KOPT-K1 (cell line): Measurements from ENCODE around the gene SGPL1.
"Not testable (repeated sequence)": the region's sequence is repeated elsewhere in the genome, so short reads cannot be mapped to it uniquely, and the experiment has no call there.

Experiments
- H3K27ac ChIP-seq: fragments of 200-600 bp; sonication (generic); 2 replicates; pipeline ENCODE4 v1.5.1; 2016; ENCODE audit warnings: antibody characterized with exemption, mild to moderate bottlenecking, low read depth, low read length; ENCODE audit not compliant: poor library complexity, severe bottlenecking
- H3K36me3 ChIP-seq: fragments of 200-600 bp; sonication (generic); 2 replicates; pipeline ENCODE4 v1.5.1; 2017; ENCODE audit warnings: antibody characterized with exemption, mild to moderate bottlenecking, low read length, moderate library complexity; ENCODE audit not compliant: insufficient read depth
- H3K9me3 ChIP-seq: fragments of 200-600 bp; sonication (generic); 2 replicates; pipeline ENCODE4 v1.5.1; 2017; ENCODE audit warnings: antibody characterized with exemption, low read length, mild to moderate bottlenecking; ENCODE audit not compliant: insufficient read depth, poor library complexity, severe bottlenecking

Gene SGPL1

DNA sequence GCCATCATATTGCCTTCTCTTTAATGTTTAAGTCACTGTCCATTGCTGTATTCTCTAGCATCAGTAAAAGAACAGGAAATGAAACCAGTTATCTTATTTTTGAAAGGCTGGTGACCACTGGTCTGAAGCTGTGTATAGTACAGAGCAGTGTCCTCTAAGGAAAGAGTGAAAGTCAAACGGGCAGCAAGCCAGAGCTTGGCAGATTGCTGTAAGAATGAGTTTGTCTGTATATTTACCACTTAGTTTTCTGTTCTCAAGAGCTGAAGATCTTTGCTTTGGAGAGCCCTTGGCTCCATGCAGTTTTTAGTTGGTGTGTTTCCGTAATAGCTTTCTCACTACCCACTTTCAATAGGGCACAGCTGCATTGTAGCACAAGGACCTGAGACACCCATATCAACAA, 40.7 kb downstream of the SGPL1 start:
- H3K36me3 ChIP-seq: peaks cover 52% of the 10 kb centered on the region
- H3K9me3 ChIP-seq: no peaks in the 10 kb centered on the region
- H3K27ac ChIP-seq: no peak overlapping the region

- H3K36me3 ChIP-seq: peaks cover 48% of the 10 kb centered on the region
- no peak overlapping the region for H3K27ac ChIP-seq
- H3K9me3 ChIP-seq: no peaks in the 10 kb centered on the region
Measured at GRCh38 chr10:70858759-70859158, 43.0 kb downstream of the SGPL1 start.

GRCh38 chr10:70861495-70862197, 45.9 kb downstream of the SGPL1 start:
- H3K27ac ChIP-seq: not testable (repeated sequence)
- peaks cover 35% of the 10 kb centered on the region for H3K36me3 ChIP-seq

GRCh38 chr10:70863470-70864160, 47.9 kb downstream of the SGPL1 start:
- Histone ChIP-seq H3K27ac (no peak overlapping the region), H3K36me3 (peaks cover 22% of the 10 kb centered on the region)

More at GRCh38 chr10:70861495-70862197, 45.9 kb downstream of the SGPL1 start:
- not testable (repeated sequence) for H3K9me3 ChIP-seq

DNA sequence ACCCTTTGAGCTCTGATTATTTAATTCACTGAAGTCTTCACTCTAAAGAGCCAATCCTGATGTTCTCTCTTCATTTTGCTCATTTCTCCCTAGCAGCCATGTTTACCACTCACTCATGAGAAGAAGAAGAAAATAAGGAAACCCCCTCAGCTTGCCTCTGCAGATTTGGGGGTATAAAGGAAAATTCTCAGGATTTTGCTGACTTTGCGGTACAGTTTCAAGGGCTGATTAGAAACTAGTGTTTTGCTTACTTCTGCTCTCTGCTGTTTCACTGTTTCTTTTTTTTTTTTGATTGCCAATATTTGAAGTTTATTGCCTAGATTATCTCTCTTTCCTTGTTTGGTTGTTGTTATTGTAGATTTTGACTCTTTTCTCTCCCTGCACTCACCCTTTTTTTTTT, 49.2 kb downstream of the SGPL1 start:
- Histone ChIP-seq H3K9me3 (no peaks in the 10 kb centered on the region), H3K36me3 (peaks cover 14% of the 10 kb centered on the region), H3K27ac (no peak overlapping the region)

More at GRCh38 chr10:70863470-70864160, 47.9 kb downstream of the SGPL1 start:
- H3K9me3 ChIP-seq: no peaks in the 10 kb centered on the region

- H3K27ac ChIP-seq: no peak overlapping the region
- H3K9me3 ChIP-seq: no peaks in the 10 kb centered on the region
- H3K36me3 ChIP-seq: 0 out of 2 replicates have a peak, but pooled peaks cover 6% of the 10 kb centered on the region
Measured at GRCh38 chr10:70866424-70866823, 50.7 kb downstream of the SGPL1 start.

DNA sequence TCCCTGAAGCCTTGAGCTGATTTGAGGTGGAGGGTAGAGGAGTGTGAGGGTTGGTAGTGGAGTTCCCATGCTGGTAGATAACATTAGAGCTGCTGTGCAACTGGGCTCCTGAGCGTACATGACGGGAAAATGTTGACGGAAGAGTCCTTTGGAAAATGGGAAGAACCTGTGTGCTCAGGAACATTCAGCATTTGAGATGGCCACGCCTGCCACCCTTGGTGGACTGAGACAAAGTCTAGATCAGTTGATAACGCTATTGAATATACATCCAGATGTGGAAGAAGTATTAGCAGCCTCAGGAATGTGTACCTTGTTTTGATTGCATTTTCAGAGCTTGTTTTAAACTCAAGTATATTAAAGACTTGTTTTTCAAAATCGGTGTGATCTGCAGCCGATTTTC, 56.5 kb downstream of the SGPL1 start:
- H3K9me3 ChIP-seq: no peaks in the 10 kb centered on the region
- H3K27ac ChIP-seq: no peak overlapping the region
- H3K36me3 ChIP-seq: peaks cover 27% of the 10 kb centered on the region; the same call in 1 of the 2 replicates

- Histone ChIP-seq H3K9me3 (no peaks in the 10 kb centered on the region), H3K27ac (no peak overlapping the region), H3K36me3 (peaks cover 41% of the 10 kb centered on the region; the same call in 1 of the 2 replicates)
Measured at GRCh38 chr10:70874061-70874460, 58.3 kb downstream of the SGPL1 start.

GRCh38 chr10:70879207-70879606, 63.5 kb downstream of the SGPL1 start:
- no peaks in the 10 kb centered on the region for H3K9me3 ChIP-seq
- no peak overlapping the region for H3K27ac ChIP-seq
- peaks cover 37% of the 10 kb centered on the region; the same call in 1 of the 2 replicates for H3K36me3 ChIP-seq

GRCh38 chr10:70880077-70880534, 64.4 kb downstream of the SGPL1 start:
- H3K27ac ChIP-seq: no peak overlapping the region
- H3K36me3 ChIP-seq: peaks cover 37% of the 10 kb centered on the region; the same call in 1 of the 2 replicates
- H3K9me3 ChIP-seq: no peaks in the 10 kb centered on the region

DNA sequence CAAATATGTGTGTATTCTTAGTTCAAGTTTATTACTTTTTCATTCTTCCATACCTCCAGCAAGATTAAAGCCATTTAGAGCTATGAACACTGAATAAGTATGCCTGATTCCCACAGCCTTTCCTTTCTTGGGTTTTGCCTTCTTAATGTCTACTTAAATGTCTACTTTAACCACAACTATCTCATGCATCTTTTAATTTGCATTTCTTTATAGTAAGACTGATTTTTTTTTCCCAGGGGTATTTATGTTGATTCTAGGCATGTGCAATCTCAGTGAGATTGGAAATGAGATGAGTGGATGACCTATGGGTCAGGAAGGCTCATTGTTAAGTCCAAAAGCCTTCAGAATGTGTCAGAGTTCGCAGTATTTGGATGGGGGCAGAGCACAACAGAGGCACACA, 69.0 kb downstream of the SGPL1 start:
- Histone ChIP-seq H3K36me3 (peaks cover 11% of the 10 kb centered on the region; the same call in 1 of the 2 replicates), H3K27ac (no peak overlapping the region), H3K9me3 (no peaks in the 10 kb centered on the region)

DNA sequence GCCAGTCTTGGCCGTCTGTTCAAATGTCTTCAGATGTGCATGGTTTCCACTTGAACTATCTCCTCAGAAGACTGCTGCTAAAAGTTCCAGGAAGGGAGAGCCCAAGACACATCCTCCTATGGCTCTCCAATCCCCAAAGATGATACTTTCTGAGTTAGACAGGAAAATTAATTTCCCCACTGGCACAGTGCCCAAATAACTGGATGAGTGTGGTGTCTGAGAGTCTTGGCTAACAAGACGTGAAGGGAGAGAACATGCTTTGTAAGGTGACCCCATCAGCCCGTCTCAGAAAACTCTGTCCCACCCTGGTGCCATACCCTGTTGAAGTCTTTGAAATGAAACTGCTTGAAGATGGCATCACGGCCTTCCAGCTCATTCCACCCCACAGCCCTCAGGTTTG, 69.7 kb downstream of the SGPL1 start:
- H3K36me3 ChIP-seq: peaks cover 11% of the 10 kb centered on the region; the same call in 1 of the 2 replicates
- no peaks in the 10 kb centered on the region for H3K9me3 ChIP-seq
- H3K27ac ChIP-seq: no peak overlapping the region

- no peak overlapping the region for H3K27ac ChIP-seq
- peaks cover 11% of the 10 kb centered on the region; the same call in 1 of the 2 replicates for H3K36me3 ChIP-seq
- no peaks in the 10 kb centered on the region for H3K9me3 ChIP-seq
Measured at GRCh38 chr10:70885931-70886903, 70.5 kb downstream of the SGPL1 start.

GRCh38 chr10:70886921-70887665, 71.3 kb downstream of the SGPL1 start:
- H3K36me3 ChIP-seq: peaks cover 11% of the 10 kb centered on the region; the same call in 1 of the 2 replicates
- peak overlapping the region; percentile 60 for H3K27ac ChIP-seq
- no peaks in the 10 kb centered on the region for H3K9me3 ChIP-seq
